B cell (primary cell): ENCODE data around the gene ABCC10. TPM values are rescaled to one million over a fixed set of nuclear protein-coding genes. Genes with fewer than 3 reads are reported as not detected.

Experiments used
- ATAC-seq: fragments of 200-7000 bp; cut with Tn5 transposase; one replicate; pipeline ENCODE4 v1.10.0; 2021; ENCODE audit warnings: low read depth, mild to moderate bottlenecking, moderate number of reproducible peaks, moderate library complexity
- CTCF ChIA-PET: fragments of 350-600 bp; sonication (Branson Sonifier 250); formaldehyde crosslinking; loops from one replicate; lab custom pipeline; 2021; ENCODE audit warnings: antibody characterized with exemption, inconsistent platforms; lab: Charles Lee
- POLR2A ChIA-PET: fragments of 350-600 bp; sonication (Branson Sonifier 250); formaldehyde crosslinking; loops from one replicate; lab custom pipeline; 2021; ENCODE audit warnings: antibody characterized with exemption; lab: Charles Lee
- DNase-seq: peaks from one replicate; pipeline ENCODE4 v3.0.0; 2013
- H2AFZ ChIP-seq: 2 replicates; pipeline ENCODE4 v1.6.1; 2012; ENCODE audit warnings: mild to moderate bottlenecking, low read depth, low read length; ENCODE audit not compliant: insufficient read depth, poor library complexity, severe bottlenecking
- H3K27ac ChIP-seq, 2 donors: 1 replicate in 1 of 2; 2 replicates in 1 of 2; pipeline ENCODE4 v1.5.1; 2012 to 2013; ENCODE audit warnings: low read length in 2 of 2, mild to moderate bottlenecking in 2 of 2, moderate library complexity in 1 of 2
- H3K27me3 ChIP-seq, 4 experiments: fragments of 200-600 bp in 1 of 4; sonication (generic) in 1 of 4; replicated peaks in 1 of 4; 1 replicate in 2 of 4; 2 replicates in 2 of 4; pipeline versions ENCODE4 v1.6.1 to v1.7.0; 2013 to 2016; ENCODE audit warnings: low read length in 3 of 4, mild to moderate bottlenecking in 2 of 4, mixed read lengths in 1 of 4, moderate library complexity in 1 of 4; ENCODE audit not compliant: insufficient read depth in 4 of 4, control insufficient read depth in 3 of 4; ENCODE audit errors: control extremely low read depth in 1 of 4
- H3K36me3 ChIP-seq, 2 experiments: replicated peaks in 1 of 2; 1 replicate in 1 of 2; 2 replicates in 1 of 2; pipeline versions ENCODE4 v1.6.1 to v1.7.1; 2013; ENCODE audit warnings: low read length in 1 of 2; ENCODE audit not compliant: insufficient read depth in 2 of 2, control insufficient read depth in 1 of 2; ENCODE audit errors: control extremely low read depth in 1 of 2, extremely low read depth in 1 of 2
- H3K4me1 ChIP-seq, 2 donors: fragments of 200-600 bp in 1 of 2; sonication (generic) in 1 of 2; 1 replicate in 1 of 2; 2 replicates in 1 of 2; pipeline versions ENCODE4 v1.5.1 to v1.6.1; 2013 to 2017; ENCODE audit warnings: low read length in 2 of 2; ENCODE audit not compliant: control insufficient read depth in 2 of 2, insufficient read depth in 2 of 2
- H3K4me2 ChIP-seq: replicated peaks from 2 replicates; pipeline ENCODE3; 2012; ENCODE audit warnings: mild to moderate bottlenecking, low read depth, low read length; ENCODE audit not compliant: poor library complexity, severe bottlenecking
- H3K4me3 ChIP-seq, 5 experiments: fragments of 200-600 bp in 1 of 5; sonication (generic) in 1 of 5; 1 replicate in 3 of 5; 2 replicates in 2 of 5; pipeline versions ENCODE4 v1.5.1 to v1.7.0; 2011 to 2016; ENCODE audit warnings: low read length in 4 of 5, mild to moderate bottlenecking in 4 of 5, low read depth in 2 of 5, control low read depth in 1 of 5, moderate library complexity in 1 of 5; ENCODE audit not compliant: insufficient read depth in 1 of 5; ENCODE audit errors: control extremely low read depth in 1 of 5, extremely low read depth in 1 of 5
- H3K79me2 ChIP-seq: fragments of 200-600 bp; sonication (generic); one replicate; pipeline ENCODE4 v1.6.0; 2016; ENCODE audit warnings: low read length; ENCODE audit not compliant: control insufficient read depth, insufficient read depth
- H3K9ac ChIP-seq: fragments of 200-600 bp; sonication (generic); 2 replicates; pipeline ENCODE4 v1.6.1; 2017; ENCODE audit warnings: mild to moderate bottlenecking, low read length, moderate library complexity
- H3K9me3 ChIP-seq, 3 donors: one replicate each; pipeline versions ENCODE4 v1.6.1 to v1.7.1; 2013; ENCODE audit warnings: low read length in 2 of 3; ENCODE audit not compliant: control insufficient read depth in 2 of 3, insufficient read depth in 1 of 3; ENCODE audit errors: control extremely low read depth in 1 of 3
- H4K20me1 ChIP-seq: 2 replicates; pipeline ENCODE4 v1.6.0; 2012; ENCODE audit warnings: mild to moderate bottlenecking, low read length; ENCODE audit not compliant: insufficient read depth, control insufficient read depth, poor library complexity, severe bottlenecking
- H3K27ac Mint-ChIP-seq: one replicate; pipeline ENCODE4 v1.8.0; 2021; ENCODE audit warnings: mixed read lengths
- H3K27me3 Mint-ChIP-seq: one replicate; pipeline ENCODE4 v1.8.0; 2021; ENCODE audit warnings: mixed read lengths
- H3K4me1 Mint-ChIP-seq: one replicate; pipeline ENCODE4 v1.8.0; 2021; ENCODE audit warnings: mixed read lengths
- H3K4me3 Mint-ChIP-seq: one replicate; pipeline ENCODE4 v1.8.0; 2021; ENCODE audit warnings: mixed read lengths
- H3K9me3 Mint-ChIP-seq: one replicate; pipeline ENCODE4 v1.8.0; 2022; ENCODE audit warnings: mixed read lengths; ENCODE audit not compliant: insufficient read depth
- CTCF ChIP-seq: fragments of 200-600 bp; IDR thresholded peaks from one replicate; pipeline ENCODE4 v1.8.0; 2022; ENCODE audit warnings: antibody characterized with exemption, mild to moderate bottlenecking
- EZH2 ChIP-seq: IDR thresholded peaks from 2 replicates; pipeline ENCODE4 v1.6.1; 2012; ENCODE audit warnings: borderline replicate concordance, low read depth, mild to moderate bottlenecking, moderate library complexity, low read length; ENCODE audit not compliant: insufficient read depth, poor library complexity, severe bottlenecking
- WGBS: methylation state at CpG from one replicate; pipeline ENCODE4 v1.1.5; 2013; ENCODE audit warnings: missing lambda C conversion rate; ENCODE audit not compliant: insufficient coverage; 5-methylcytosine and 5-hydroxymethylcytosine counted together
- intact Hi-C: fragments of 100-400 bp; cut with micrococcal nuclease; formaldehyde crosslinking; loops from one replicate; pipeline ENCODE4 v1.10.0; 2022
- polyA plus RNA-seq: library from polyadenylated mRNA; depleted of rRNA; stranded (reverse); fragments of >200 nt; gene quantifications from 2 replicates; pipeline ENCODE4 v1.2.3, GENCODE V29; 2012
- total RNA-seq, 2 donors: library from RNA; stranded (reverse); fragments of 120-200 nt in 1 of 2; gene quantifications; 1 replicate in 1 of 2; 2 replicates in 1 of 2; pipeline versions ENCODE4 v1.2.3 to v1.2.4, GENCODE V29; 2013 to 2022

ABCC10 gene
- total and polyA plus RNA-seq, 2 donors (not counting 1 experiment from before 2014, with no cell fraction given), result 39.5 to 71.5 TPM

- Mint-ChIP-seq H3K27me3 (peaks cover 3% of the 10 kb centered on the region), H3K27ac (peak overlapping the region; percentile 63), H3K4me3 (peak overlapping the region; percentile 89), H3K9me3 (no peaks in the 10 kb centered on the region), H3K4me1 (peaks cover 14% of the 10 kb centered on the region)
- Histone ChIP-seq H2AFZ (peak overlapping the region; percentile 77), H3K4me3 (peak overlapping the region in 4 of 5 experiments; percentile 46 to 67 (median 62)), H3K79me2 (no peaks in the 10 kb centered on the region), H3K27me3 (peaks cover 0 to 4% (median 2%) of the 10 kb centered on the region in 4 experiments), H3K36me3 (peaks cover 0 to 16% of the 10 kb centered on the region in 2 experiments), H3K9me3 (peaks cover 0 to 2% (median 0%) of the 10 kb centered on the region in 3 donors), H4K20me1 (no peaks in the 10 kb centered on the region), H3K4me1 (peaks cover 7 to 12% of the 10 kb centered on the region in 2 donors), H3K4me2 (peak overlapping the region; percentile 96), H3K9ac (peak overlapping the region; percentile 66), H3K27ac (no peak overlapping the region)
- ATAC-seq (peak; percentile 77), DNase-seq (peak; percentile 76)
- 20% methylated on average over 17 of the region's 17 CpGs for WGBS
- POLR2A ChIA-PET, result no interaction called here
- intact Hi-C loops, result loop anchor here (1.0 to 2.0 kb wide), 2 partner anchors 23 to 52 kb away; partner anchors contain the start of gene TJAP1
- TF ChIP-seq EZH2 (no peak), CTCF (no peak)
- CTCF ChIA-PET, result interaction anchor here (0.9 to 3.6 kb wide), 4 partner anchors 17 to 52 kb away, joined by 3 to 43 read pairs (median 4); partner anchors contain the start of gene ABCC10
These were observed 27.0 kb downstream of the ABCC10 start for GRCh38 chr6:43454290-43454695.
